Activated naive CD8-positive, alpha-beta T cell treated with anti-CD3 and anti-CD28 coated beads for 36 hours (primary cell): Measurements from ENCODE around the gene METTL24. TPM values are rescaled to one million over a fixed set of nuclear protein-coding genes. Genes with fewer than 3 reads are reported as not detected.

Experiments used
- DNase-seq: peaks from one replicate; pipeline ENCODE4 v3.0.0; 2021
- H3K27ac Mint-ChIP-seq: one replicate; pipeline ENCODE4 v1.8.0; 2022; ENCODE audit warnings: mild to moderate bottlenecking, moderate library complexity, mixed read lengths
- H3K27me3 Mint-ChIP-seq: one replicate; pipeline ENCODE4 v1.8.0; 2022; ENCODE audit warnings: mild to moderate bottlenecking, mixed read lengths
- H3K36me3 Mint-ChIP-seq: one replicate; pipeline ENCODE4 v1.8.0; 2021; ENCODE audit warnings: mild to moderate bottlenecking, mixed read lengths
- H3K4me1 Mint-ChIP-seq: one replicate; pipeline ENCODE4 v1.8.0; 2021; ENCODE audit warnings: mixed read lengths
- H3K4me3 Mint-ChIP-seq: one replicate; pipeline ENCODE4 v1.8.0; 2022; ENCODE audit warnings: mild to moderate bottlenecking, moderate library complexity, mixed read lengths
- H3K9me3 Mint-ChIP-seq: one replicate; pipeline ENCODE4 v1.8.0; 2022; ENCODE audit warnings: mixed read lengths
- total RNA-seq, 2 experiments: library from RNA; stranded (reverse); gene quantifications; one replicate each; pipeline ENCODE4 v1.2.3, GENCODE V29; 2021

METTL24 gene
- under 1 TPM; 0.26 to 0.27 TPM for total RNA-seq

GRCh38 chr6:110357664-110358552 lies at the start of gene METTL24:
METTL24 (minus strand) TSS chr6:110358349; CDS start chr6:110358272, 77 bp downstream.
- no peaks in the 10 kb centered on the region for H3K36me3 Mint-ChIP-seq
- peak; percentile 37 for DNase-seq
- H3K4me3 Mint-ChIP-seq, result peak within 1 kb of the TSS; percentile 84
- peaks cover 2% of the 10 kb centered on the region for H3K9me3 Mint-ChIP-seq
- peak within 1 kb of the TSS; percentile 67 for H3K27ac Mint-ChIP-seq
- H3K27me3 Mint-ChIP-seq, result peaks cover 25% of the 10 kb centered on the region
- H3K4me1 Mint-ChIP-seq, result peaks cover 14% of the 10 kb centered on the region

GRCh38 chr6:110404607-110405006 lies 46.5 kb upstream of the METTL24 start:
- H3K4me3 Mint-ChIP-seq, result no peak overlapping the region
- H3K4me1 Mint-ChIP-seq, result no peaks in the 10 kb centered on the region
- no peaks in the 10 kb centered on the region for H3K36me3 Mint-ChIP-seq
- no peaks in the 10 kb centered on the region for H3K9me3 Mint-ChIP-seq
- H3K27ac Mint-ChIP-seq, result no peak overlapping the region
- no peaks in the 10 kb centered on the region for H3K27me3 Mint-ChIP-seq
- no peak for DNase-seq

- no peaks in the 10 kb centered on the region for H3K27me3 Mint-ChIP-seq
- H3K36me3 Mint-ChIP-seq, result no peaks in the 10 kb centered on the region
- H3K9me3 Mint-ChIP-seq, result no peaks in the 10 kb centered on the region
- no peak for DNase-seq
- peaks cover 6% of the 10 kb centered on the region for H3K4me1 Mint-ChIP-seq
- H3K27ac Mint-ChIP-seq, result no peak overlapping the region
- H3K4me3 Mint-ChIP-seq, result no peak overlapping the region
These were observed 43.5 kb upstream of the METTL24 start for GRCh38 chr6:110401585-110402176.

- peaks cover 6% of the 10 kb centered on the region for H3K4me1 Mint-ChIP-seq
- H3K36me3 Mint-ChIP-seq, result no peaks in the 10 kb centered on the region
- no peak overlapping the region for H3K27ac Mint-ChIP-seq
- H3K9me3 Mint-ChIP-seq, result no peaks in the 10 kb centered on the region
- no peaks in the 10 kb centered on the region for H3K27me3 Mint-ChIP-seq
- DNase-seq, result no peak
- no peak overlapping the region for H3K4me3 Mint-ChIP-seq
These were observed 42.1 kb upstream of the METTL24 start for GRCh38 chr6:110400208-110400607.

- Mint-ChIP-seq H3K9me3 (no peaks in the 10 kb centered on the region), H3K27me3 (no peaks in the 10 kb centered on the region), H3K4me1 (peaks cover 6% of the 10 kb centered on the region), H3K36me3 (no peaks in the 10 kb centered on the region), H3K27ac (no peak overlapping the region), H3K4me3 (no peak overlapping the region)
- no peak for DNase-seq
These were observed 41.3 kb upstream of the METTL24 start for GRCh38 chr6:110399219-110400071.

- no peak overlapping the region for H3K4me3 Mint-ChIP-seq
- no peaks in the 10 kb centered on the region for H3K9me3 Mint-ChIP-seq
- no peaks in the 10 kb centered on the region for H3K36me3 Mint-ChIP-seq
- DNase-seq, result no peak
- no peak overlapping the region for H3K27ac Mint-ChIP-seq
- H3K27me3 Mint-ChIP-seq, result no peaks in the 10 kb centered on the region
- peaks cover 6% of the 10 kb centered on the region for H3K4me1 Mint-ChIP-seq
These were observed 40.6 kb upstream of the METTL24 start for GRCh38 chr6:110398778-110399177.

- DNase-seq, result no peak
- no peaks in the 10 kb centered on the region for H3K27me3 Mint-ChIP-seq
- H3K4me3 Mint-ChIP-seq, result no peak overlapping the region
- no peak overlapping the region for H3K27ac Mint-ChIP-seq
- H3K4me1 Mint-ChIP-seq, result peaks cover 10% of the 10 kb centered on the region
- no peaks in the 10 kb centered on the region for H3K36me3 Mint-ChIP-seq
- no peaks in the 10 kb centered on the region for H3K9me3 Mint-ChIP-seq
These were observed 37.1 kb upstream of the METTL24 start for GRCh38 chr6:110395221-110395620.

- no peaks in the 10 kb centered on the region for H3K27me3 Mint-ChIP-seq
- H3K4me1 Mint-ChIP-seq, result peaks cover 18% of the 10 kb centered on the region
- H3K27ac Mint-ChIP-seq, result no peak overlapping the region
- H3K36me3 Mint-ChIP-seq, result no peaks in the 10 kb centered on the region
- H3K9me3 Mint-ChIP-seq, result no peaks in the 10 kb centered on the region
- H3K4me3 Mint-ChIP-seq, result no peak overlapping the region
- no peak for DNase-seq
These were observed 36.3 kb upstream of the METTL24 start for GRCh38 chr6:110394409-110394808.

- no peak overlapping the region for H3K27ac Mint-ChIP-seq
- no peak overlapping the region for H3K4me3 Mint-ChIP-seq
These were observed 34.6 kb upstream of the METTL24 start for GRCh38 chr6:110392727-110393126.

GRCh38 chr6:110390404-110390803 lies 32.3 kb upstream of the METTL24 start:
- Mint-ChIP-seq H3K4me3 (no peak overlapping the region), H3K36me3 (no peaks in the 10 kb centered on the region), H3K27ac (peak overlapping the region; percentile 50), H3K4me1 (peaks cover 25% of the 10 kb centered on the region), H3K9me3 (no peaks in the 10 kb centered on the region), H3K27me3 (no peaks in the 10 kb centered on the region)
- no peak for DNase-seq

More at GRCh38 chr6:110392727-110393126, 34.6 kb upstream of the METTL24 start:
- no peaks in the 10 kb centered on the region for H3K36me3 Mint-ChIP-seq
- H3K4me1 Mint-ChIP-seq, result peaks cover 22% of the 10 kb centered on the region
- H3K9me3 Mint-ChIP-seq, result no peaks in the 10 kb centered on the region
- DNase-seq, result no peak
- H3K27me3 Mint-ChIP-seq, result no peaks in the 10 kb centered on the region

- Mint-ChIP-seq H3K9me3 (no peaks in the 10 kb centered on the region), H3K36me3 (no peaks in the 10 kb centered on the region), H3K4me1 (peaks cover 25% of the 10 kb centered on the region), H3K4me3 (no peak overlapping the region), H3K27ac (peak overlapping the region; percentile 50), H3K27me3 (no peaks in the 10 kb centered on the region)
- DNase-seq, result no peak
These were observed 31.7 kb upstream of the METTL24 start for GRCh38 chr6:110389689-110390382.

GRCh38 chr6:110387986-110388385 lies 29.8 kb upstream of the METTL24 start:
- Mint-ChIP-seq H3K27me3 (no peaks in the 10 kb centered on the region), H3K36me3 (no peaks in the 10 kb centered on the region), H3K9me3 (no peaks in the 10 kb centered on the region), H3K27ac (no peak overlapping the region), H3K4me1 (peaks cover 25% of the 10 kb centered on the region), H3K4me3 (no peak overlapping the region)
- DNase-seq, result no peak

GRCh38 chr6:110385458-110385863 lies 27.3 kb upstream of the METTL24 start:
- no peaks in the 10 kb centered on the region for H3K36me3 Mint-ChIP-seq

GRCh38 chr6:110378552-110378951 lies 20.4 kb upstream of the METTL24 start:
- no peak for DNase-seq
- Mint-ChIP-seq H3K36me3 (no peaks in the 10 kb centered on the region), H3K9me3 (peaks cover 2% of the 10 kb centered on the region), H3K27me3 (no peaks in the 10 kb centered on the region), H3K27ac (no peak overlapping the region), H3K4me3 (no peak overlapping the region), H3K4me1 (no peaks in the 10 kb centered on the region)

More at GRCh38 chr6:110385458-110385863, 27.3 kb upstream of the METTL24 start:
- H3K4me3 Mint-ChIP-seq, result no peak overlapping the region
- DNase-seq, result no peak
- H3K27me3 Mint-ChIP-seq, result no peaks in the 10 kb centered on the region
- H3K9me3 Mint-ChIP-seq, result peaks cover 2% of the 10 kb centered on the region
- no peak overlapping the region for H3K27ac Mint-ChIP-seq
- peaks cover 23% of the 10 kb centered on the region for H3K4me1 Mint-ChIP-seq
